Keratinocyte (primary cell): ENCODE measurements around the gene PXN. TPM values are rescaled to one million over a fixed set of nuclear protein-coding genes. Genes with fewer than 3 reads are reported as not detected.

ENCODE experiments used
- DNase-seq: peaks from one replicate; pipeline ENCODE4 v3.0.0-alpha.2; 2011; ENCODE audit warnings: low read depth, missing footprints, low spot score
- FAIRE-seq: peaks from 2 replicates; lab custom pipeline; 2011; peaks lifted over from hg19 to GRCh38; lab: Jason Lieb, UNC
- H2AFZ ChIP-seq: 2 replicates; pipeline ENCODE4 v1.6.0; 2012; ENCODE audit warnings: low read length, control low read depth, inconsistent platforms; ENCODE audit not compliant: control insufficient read depth
- H3K27ac ChIP-seq: 2 replicates; pipeline ENCODE4 v1.5.1; 2011; ENCODE audit warnings: low read length; ENCODE audit not compliant: control insufficient read depth, insufficient read depth
- H3K27me3 ChIP-seq: 3 replicates; pipeline ENCODE4 v1.6.0; 2011; ENCODE audit warnings: low read length; ENCODE audit not compliant: control insufficient read depth, insufficient read depth; ENCODE audit errors: extremely low read depth
- H3K36me3 ChIP-seq, 2 experiments: 2 replicates in 1 of 2; 3 replicates in 1 of 2; pipeline ENCODE4 v1.5.1; 2011; ENCODE audit warnings: low read length in 2 of 2, mild to moderate bottlenecking in 1 of 2; ENCODE audit not compliant: control insufficient read depth in 2 of 2, insufficient read depth in 2 of 2; ENCODE audit errors: extremely low read depth in 1 of 2
- H3K4me1 ChIP-seq: 3 replicates; pipeline ENCODE4 v1.5.1; 2011; ENCODE audit warnings: low read length; ENCODE audit not compliant: control insufficient read depth, insufficient read depth; ENCODE audit errors: extremely low read depth
- H3K4me2 ChIP-seq: 3 replicates; pipeline ENCODE4 v1.6.0; 2011; ENCODE audit warnings: low read depth, low read length; ENCODE audit not compliant: control insufficient read depth, insufficient read depth; ENCODE audit errors: extremely low read depth
- H3K4me3 ChIP-seq, 3 experiments: fragments of 200-600 bp in 1 of 3; sonication (generic) in 1 of 3; 2 replicates in 2 of 3; 3 replicates in 1 of 3; pipeline ENCODE4 v1.5.1; 2011 to 2016; ENCODE audit warnings: low read length in 3 of 3, mild to moderate bottlenecking in 3 of 3, control low read depth in 2 of 3, inconsistent platforms in 1 of 3, low read depth in 1 of 3, mixed read lengths in 1 of 3, mixed run types in 1 of 3, moderate library complexity in 1 of 3; ENCODE audit not compliant: control insufficient read depth in 2 of 3, insufficient read depth in 2 of 3; ENCODE audit errors: extremely low read depth in 1 of 3
- H3K79me2 ChIP-seq: 2 replicates; pipeline ENCODE4 v1.6.0; 2012; ENCODE audit warnings: low read length; ENCODE audit not compliant: control insufficient read depth, insufficient read depth
- H3K9ac ChIP-seq: 3 replicates; pipeline ENCODE4 v1.6.0; 2011; ENCODE audit warnings: low read length; ENCODE audit not compliant: control insufficient read depth, insufficient read depth; ENCODE audit errors: extremely low read depth
- H3K9me1 ChIP-seq: 3 replicates; pipeline ENCODE4 v1.6.0; 2011; ENCODE audit warnings: low read length; ENCODE audit not compliant: control insufficient read depth, insufficient read depth; ENCODE audit errors: extremely low read depth
- H3K9me3 ChIP-seq: 2 replicates; pipeline ENCODE4 v1.5.1; 2012; ENCODE audit warnings: low read depth, low read length; ENCODE audit not compliant: control insufficient read depth
- H4K20me1 ChIP-seq: 3 replicates; pipeline ENCODE4 v1.6.0; 2011; ENCODE audit warnings: low read length; ENCODE audit not compliant: control insufficient read depth, insufficient read depth; ENCODE audit errors: extremely low read depth
- EZH2 ChIP-seq: IDR thresholded peaks from one replicate; pipeline ENCODE4 v1.6.1; 2012; ENCODE audit warnings: inconsistent platforms, mild to moderate bottlenecking, low read length, moderate library complexity
- dilution Hi-C: fragments of 300-500 bp; cut with MboI; formaldehyde crosslinking; loops from one replicate; pipeline ENCODE4 v1.7.0; 2020; ENCODE audit warnings: low sequenced_read_pairs; ENCODE audit not compliant: extremely low pct_ligation_motif_present
- polyA plus RNA-seq, 5 experiments: library from polyadenylated mRNA; depleted of rRNA in 3 of 5; stranded (reverse) in 3 of 5; stranded (forward) in 1 of 5; unstranded in 1 of 5; fragments of >200 nt; gene quantifications; 1 replicate in 1 of 5; 2 replicates in 3 of 5; 3 replicates in 1 of 5; pipeline versions ENCODE4 v1.2.1 to v1.2.3, GENCODE V29; 2011 to 2012; ENCODE audit warnings: missing spikeins in 2 of 5, low read depth in 1 of 5, low replicate concordance in 1 of 5
- TF ChIP-seq, protein P1 (sequence below), 3 experiments: IDR thresholded peaks in 1 of 3; conservative IDR thresholded peaks in 1 of 3; optimal IDR thresholded peaks in 1 of 3; 2 replicates in 2 of 3; 3 replicates in 1 of 3; pipeline versions ENCODE3 to v1.5.1; 2011; ENCODE audit warnings: low read length in 3 of 3, mild to moderate bottlenecking in 3 of 3, moderate library complexity in 2 of 3, control low read depth in 1 of 3, inconsistent platforms in 1 of 3; ENCODE audit not compliant: insufficient read depth in 2 of 3; ENCODE audit errors: extremely low read depth in 1 of 3

Gene PXN
- polyA plus RNA-seq, 1 donor (not counting 4 experiments of a cell fraction or from before 2014, with no cell fraction given): 114 TPM

DNA sequence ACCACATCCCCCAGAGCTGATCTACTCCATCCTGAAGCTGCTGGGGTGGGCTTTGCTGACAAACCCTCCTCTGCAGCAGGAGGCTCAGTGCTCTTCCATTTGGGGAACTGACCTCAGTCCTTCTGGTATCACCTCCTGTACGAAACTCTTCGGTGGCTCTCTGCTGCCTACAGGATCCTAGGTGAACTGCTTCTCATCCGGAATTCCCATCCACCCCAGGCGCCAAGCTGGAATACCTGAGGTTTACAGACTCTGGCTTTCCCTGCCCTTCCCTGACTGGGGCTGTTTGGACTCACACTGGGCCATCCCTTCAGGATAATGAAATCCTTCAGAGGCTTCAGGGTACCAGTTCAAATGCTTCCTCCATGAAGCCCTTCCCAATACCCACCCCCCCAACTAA is 97.2 kb downstream of the PXN start:
- no peaks in the 10 kb centered on the region for H3K9me3 ChIP-seq
- no peak overlapping the region for H3K27ac ChIP-seq
- no peak overlapping the region for H3K4me3 ChIP-seq
- H3K36me3 ChIP-seq: peaks cover 34 to 36% of the 10 kb centered on the region in 2 experiments
- no peaks in the 10 kb centered on the region for H3K27me3 ChIP-seq
- no peak overlapping the region for H3K4me2 ChIP-seq
- H4K20me1 ChIP-seq: no peaks in the 10 kb centered on the region
- no peak overlapping the region for H3K9ac ChIP-seq
- no peaks in the 10 kb centered on the region for H3K4me1 ChIP-seq
- DNase-seq (no peak), FAIRE-seq (no peak)
- TF ChIP-seq, protein P1, sequence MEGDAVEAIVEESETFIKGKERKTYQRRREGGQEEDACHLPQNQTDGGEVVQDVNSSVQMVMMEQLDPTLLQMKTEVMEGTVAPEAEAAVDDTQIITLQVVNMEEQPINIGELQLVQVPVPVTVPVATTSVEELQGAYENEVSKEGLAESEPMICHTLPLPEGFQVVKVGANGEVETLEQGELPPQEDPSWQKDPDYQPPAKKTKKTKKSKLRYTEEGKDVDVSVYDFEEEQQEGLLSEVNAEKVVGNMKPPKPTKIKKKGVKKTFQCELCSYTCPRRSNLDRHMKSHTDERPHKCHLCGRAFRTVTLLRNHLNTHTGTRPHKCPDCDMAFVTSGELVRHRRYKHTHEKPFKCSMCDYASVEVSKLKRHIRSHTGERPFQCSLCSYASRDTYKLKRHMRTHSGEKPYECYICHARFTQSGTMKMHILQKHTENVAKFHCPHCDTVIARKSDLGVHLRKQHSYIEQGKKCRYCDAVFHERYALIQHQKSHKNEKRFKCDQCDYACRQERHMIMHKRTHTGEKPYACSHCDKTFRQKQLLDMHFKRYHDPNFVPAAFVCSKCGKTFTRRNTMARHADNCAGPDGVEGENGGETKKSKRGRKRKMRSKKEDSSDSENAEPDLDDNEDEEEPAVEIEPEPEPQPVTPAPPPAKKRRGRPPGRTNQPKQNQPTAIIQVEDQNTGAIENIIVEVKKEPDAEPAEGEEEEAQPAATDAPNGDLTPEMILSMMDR (optimal IDR thresholded peaks at IDR 0.05 in 1 of 3, IDR thresholded peaks at IDR 0.05 in 1 of 3, conservative IDR thresholded peaks at IDR 0.05 in 1 of 3; ENCODE audit: extremely low read depth in 1 of 3, insufficient read depth in 2 of 3, low read length in 3 of 3): no peak
- TF ChIP-seq EZH2: no peak
- dilution Hi-C loops: no loop called here
- no peaks in the 10 kb centered on the region for H3K9me1 ChIP-seq
- no peak overlapping the region for H2AFZ ChIP-seq
- no peaks in the 10 kb centered on the region for H3K79me2 ChIP-seq

DNA sequence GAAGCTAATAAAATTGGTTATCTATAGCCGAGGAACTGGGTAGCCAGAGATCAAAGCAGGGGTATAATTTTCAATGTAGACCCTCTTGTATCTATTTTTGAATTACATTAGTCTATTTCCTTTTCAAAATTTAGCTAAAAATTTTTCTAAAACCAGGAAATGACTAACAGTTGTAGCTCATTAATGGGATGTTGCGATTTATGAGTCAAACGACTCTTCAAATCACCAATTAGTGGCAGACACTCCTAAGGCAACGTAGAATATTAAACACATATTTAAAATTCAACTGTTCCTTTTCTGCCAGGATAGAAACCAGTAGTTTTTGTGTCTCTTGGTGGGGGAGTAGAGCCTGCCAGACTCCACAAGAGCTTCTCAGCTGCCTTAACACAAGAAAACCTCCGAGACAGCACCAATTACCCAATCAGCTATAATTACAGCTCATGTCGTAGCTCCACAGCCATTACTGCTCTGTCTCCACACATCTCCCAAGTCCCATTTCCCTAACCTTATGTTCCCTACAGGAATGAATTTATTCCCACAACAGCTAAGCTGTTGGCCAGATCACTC is 97.9 kb downstream of the PXN start:
- Histone ChIP-seq H3K36me3 (peaks cover 34 to 43% of the 10 kb centered on the region in 2 experiments), H3K79me2 (no peaks in the 10 kb centered on the region), H3K27me3 (no peaks in the 10 kb centered on the region), H3K4me1 (no peaks in the 10 kb centered on the region), H4K20me1 (no peaks in the 10 kb centered on the region), H3K9ac (no peak overlapping the region), H3K4me3 (no peak overlapping the region), H3K9me3 (no peaks in the 10 kb centered on the region), H2AFZ (no peak overlapping the region), H3K4me2 (no peak overlapping the region), H3K9me1 (no peaks in the 10 kb centered on the region), H3K27ac (no peak overlapping the region)
- TF ChIP-seq, protein P1 (optimal IDR thresholded peaks at IDR 0.05 in 1 of 3, IDR thresholded peaks at IDR 0.05 in 1 of 3, conservative IDR thresholded peaks at IDR 0.05 in 1 of 3; ENCODE audit: extremely low read depth in 1 of 3, insufficient read depth in 2 of 3, low read length in 3 of 3): no peak
- TF ChIP-seq EZH2: no peak
- no peak for FAIRE-seq
- DNase-seq: no peak
- dilution Hi-C loops: no loop called here
